SU-DHL-6 (cell line): ENCODE data around the gene CENPX.

ENCODE experiments used
- EZH2phosphoT487 ChIP-seq: fragments of 200-600 bp; sonication (generic), shearing (Covaris generic); conservative IDR thresholded peaks from 2 replicates; pipeline ENCODE4 v1.6.1; 2018; ENCODE audit warnings: mild to moderate bottlenecking, antibody characterized with exemption, low read length, moderate library complexity, mixed read lengths
- TF ChIP-seq, protein P1 (sequence below): fragments of 200-600 bp; sonication (generic); IDR thresholded peaks from one replicate; pipeline ENCODE4 v1.5.1; 2017; ENCODE audit warnings: antibody characterized with exemption, mild to moderate bottlenecking, low read length, moderate library complexity; ENCODE audit not compliant: insufficient read depth, poor library complexity, severe bottlenecking

- TF ChIP-seq, protein P1, sequence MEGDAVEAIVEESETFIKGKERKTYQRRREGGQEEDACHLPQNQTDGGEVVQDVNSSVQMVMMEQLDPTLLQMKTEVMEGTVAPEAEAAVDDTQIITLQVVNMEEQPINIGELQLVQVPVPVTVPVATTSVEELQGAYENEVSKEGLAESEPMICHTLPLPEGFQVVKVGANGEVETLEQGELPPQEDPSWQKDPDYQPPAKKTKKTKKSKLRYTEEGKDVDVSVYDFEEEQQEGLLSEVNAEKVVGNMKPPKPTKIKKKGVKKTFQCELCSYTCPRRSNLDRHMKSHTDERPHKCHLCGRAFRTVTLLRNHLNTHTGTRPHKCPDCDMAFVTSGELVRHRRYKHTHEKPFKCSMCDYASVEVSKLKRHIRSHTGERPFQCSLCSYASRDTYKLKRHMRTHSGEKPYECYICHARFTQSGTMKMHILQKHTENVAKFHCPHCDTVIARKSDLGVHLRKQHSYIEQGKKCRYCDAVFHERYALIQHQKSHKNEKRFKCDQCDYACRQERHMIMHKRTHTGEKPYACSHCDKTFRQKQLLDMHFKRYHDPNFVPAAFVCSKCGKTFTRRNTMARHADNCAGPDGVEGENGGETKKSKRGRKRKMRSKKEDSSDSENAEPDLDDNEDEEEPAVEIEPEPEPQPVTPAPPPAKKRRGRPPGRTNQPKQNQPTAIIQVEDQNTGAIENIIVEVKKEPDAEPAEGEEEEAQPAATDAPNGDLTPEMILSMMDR, result no peak
- no peak for TF ChIP-seq EZH2phosphoT487
These were observed 12.8 kb upstream of the CENPX start for GRCh38 chr17:82035488-82035887.
